T-helper 17 cell (primary cell): Measurements from ENCODE around the gene PLD5. TPM values are rescaled to one million over a fixed set of nuclear protein-coding genes. Genes with fewer than 3 reads are reported as not detected.

ENCODE experiments used
- ATAC-seq: fragments of 150-1000 bp; cut with Tn5 transposase; 2 replicates; pipeline ENCODE4 v1.10.0; 2021; ENCODE audit warnings: mild to moderate bottlenecking, moderate library complexity
- DNase-seq, 3 donors: peaks; one replicate each; pipeline versions ENCODE4 v3.0.0 to v3.0.0-alpha.2; 2020 to 2021
- H3K9me3 ChIP-seq: one replicate; pipeline ENCODE4 v1.7.0; 2013; ENCODE audit warnings: low read length, mild to moderate bottlenecking; ENCODE audit not compliant: control insufficient read depth, poor library complexity, severe bottlenecking
- H3K27ac Mint-ChIP-seq: one replicate; pipeline ENCODE4 v1.8.0; 2022; ENCODE audit warnings: mild to moderate bottlenecking, moderate library complexity, mixed read lengths
- H3K27me3 Mint-ChIP-seq: one replicate; pipeline ENCODE4 v1.8.0; 2022; ENCODE audit warnings: mixed read lengths
- H3K36me3 Mint-ChIP-seq: one replicate; pipeline ENCODE4 v1.8.0; 2022; ENCODE audit warnings: low read depth, mixed read lengths
- H3K4me1 Mint-ChIP-seq: one replicate; pipeline ENCODE4 v1.8.0; 2022; ENCODE audit warnings: mild to moderate bottlenecking, mixed read lengths
- H3K4me3 Mint-ChIP-seq: one replicate; pipeline ENCODE4 v1.8.0; 2022; ENCODE audit warnings: mild to moderate bottlenecking, moderate library complexity, mixed read lengths
- total RNA-seq, 4 donors: library from RNA in 2 of 4; stranded (reverse) in 2 of 4; gene quantifications; one replicate each; pipeline ENCODE4 v1.2.3 and lab custom pipeline; 2022 to 2026

The PLD5 gene
- total RNA-seq, 2 donors from 2014 or later: not detected

DNA sequence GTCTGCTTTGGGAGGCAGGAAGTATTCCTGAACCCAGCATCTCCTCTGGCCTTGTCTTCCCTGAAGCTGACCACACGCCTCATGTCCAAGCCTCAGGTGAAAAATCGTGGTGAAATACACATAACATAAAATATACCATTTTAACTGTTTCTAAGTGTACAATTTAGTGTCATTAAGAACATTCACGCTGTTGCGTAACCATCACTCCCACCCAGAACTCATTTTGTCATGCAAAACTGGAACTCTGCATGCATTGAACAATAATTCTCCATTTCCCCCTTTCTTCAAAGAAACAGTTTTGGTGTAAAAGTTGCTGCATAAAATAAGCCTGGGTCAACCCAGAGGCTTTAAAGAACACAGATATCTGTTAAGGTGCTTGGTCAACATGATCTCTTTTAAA is 93.5 kb downstream of the PLD5 start:
- Mint-ChIP-seq H3K27me3 (peaks cover 24% of the 10 kb centered on the region), H3K27ac (no peak overlapping the region), H3K36me3 (no peaks in the 10 kb centered on the region), H3K4me1 (no peaks in the 10 kb centered on the region), H3K4me3 (no peak overlapping the region)
- no peak for DNase-seq
- H3K9me3 ChIP-seq: no peaks in the 10 kb centered on the region
- no peak for ATAC-seq

DNA sequence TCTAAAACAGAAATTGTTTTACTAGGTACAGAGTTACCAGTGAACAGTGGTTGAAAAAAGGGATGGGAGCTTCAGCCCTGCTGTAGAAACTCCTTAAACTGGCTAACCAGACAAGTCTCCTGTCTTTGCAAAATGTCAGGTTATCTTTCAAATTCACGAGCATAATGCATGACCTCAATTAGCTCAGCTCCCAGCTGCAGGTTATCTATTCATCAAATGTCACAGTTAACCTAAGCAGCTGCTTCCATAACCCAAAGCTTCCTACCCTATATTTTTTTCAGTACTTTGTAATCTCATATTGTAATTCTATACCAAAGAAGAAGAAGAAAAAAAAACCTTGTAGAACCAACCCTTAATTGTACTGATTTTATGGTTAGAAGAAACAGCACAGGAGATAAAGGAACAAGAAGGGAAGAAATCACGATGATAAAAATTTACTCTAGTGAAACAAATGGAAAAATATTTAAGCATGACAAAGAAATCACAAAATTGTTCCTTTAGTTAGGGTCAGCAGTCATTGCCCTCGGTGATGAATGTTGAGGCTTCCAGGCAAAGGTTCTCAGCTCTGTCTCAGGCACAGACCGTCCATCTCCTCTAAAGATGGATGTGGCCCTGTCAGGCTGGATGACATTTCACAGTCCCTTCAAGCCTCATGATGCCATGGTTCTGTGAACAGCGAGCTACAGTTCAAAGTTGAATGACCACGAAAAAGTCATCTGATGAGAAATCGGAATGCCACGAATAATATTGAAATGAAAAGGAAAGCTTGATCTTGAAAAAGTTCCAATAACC is 95.9 kb downstream of the PLD5 start:
- ATAC-seq (no peak), DNase-seq (no peak)
- Mint-ChIP-seq H3K36me3 (no peaks in the 10 kb centered on the region), H3K27me3 (peaks cover 17% of the 10 kb centered on the region), H3K4me3 (no peak overlapping the region), H3K27ac (no peak overlapping the region), H3K4me1 (no peaks in the 10 kb centered on the region)
- no peaks in the 10 kb centered on the region for H3K9me3 ChIP-seq

DNA sequence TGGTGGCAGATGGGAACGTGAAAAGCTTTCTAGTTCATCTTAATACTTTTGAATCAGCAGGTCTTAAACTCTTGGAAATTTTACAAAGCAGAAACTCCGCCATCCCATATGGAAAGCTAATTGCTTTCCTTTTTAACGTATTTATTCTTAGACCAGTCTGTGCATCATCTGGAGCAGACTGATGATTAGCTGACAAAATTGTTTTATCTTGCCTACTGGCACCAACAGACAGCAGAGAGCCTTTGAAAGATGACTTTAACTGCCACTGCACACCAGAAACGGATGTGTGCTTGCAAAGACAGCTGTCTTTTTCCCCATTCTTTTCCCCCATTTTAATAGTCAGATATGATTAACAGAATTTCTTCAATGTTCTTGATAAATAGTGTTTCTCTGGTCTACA is 97.0 kb downstream of the PLD5 start:
- no peaks in the 10 kb centered on the region for H3K36me3 Mint-ChIP-seq
- no peak for ATAC-seq
- H3K9me3 ChIP-seq: no peaks in the 10 kb centered on the region
- no peak for DNase-seq
- H3K27ac Mint-ChIP-seq: no peak overlapping the region
- no peaks in the 10 kb centered on the region for H3K4me1 Mint-ChIP-seq
- H3K27me3 Mint-ChIP-seq: peaks cover 15% of the 10 kb centered on the region
- H3K4me3 Mint-ChIP-seq: no peak overlapping the region

DNA sequence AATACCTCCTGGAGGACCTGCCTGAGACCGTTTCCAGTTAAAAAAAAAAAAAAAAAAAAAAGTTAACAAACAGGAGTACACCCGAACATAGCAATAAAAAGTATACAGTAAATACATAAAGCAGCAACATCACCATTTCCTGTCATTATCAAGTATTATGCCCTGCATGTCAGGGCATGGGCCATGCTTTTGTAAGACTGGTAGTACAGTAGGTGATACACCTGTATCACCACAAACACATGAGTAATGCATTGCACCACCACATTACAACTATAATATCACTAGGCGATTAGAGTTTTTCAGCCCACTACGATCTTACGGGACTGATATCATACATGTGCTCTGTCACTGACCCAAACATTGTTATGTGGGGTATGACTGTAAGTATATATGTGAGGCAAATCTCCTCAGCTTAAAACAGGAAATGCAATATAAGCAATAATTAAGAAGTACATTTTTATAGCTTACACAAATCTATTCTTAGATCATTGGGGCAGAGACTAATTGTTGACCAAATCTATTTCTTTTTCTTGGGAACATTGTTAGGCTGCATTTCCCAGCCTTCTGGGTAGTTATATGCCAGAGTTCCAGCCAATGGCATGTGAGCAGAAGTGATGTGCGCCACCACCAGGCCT is 98.1 kb downstream of the PLD5 start:
- Mint-ChIP-seq H3K27me3 (peaks cover 9% of the 10 kb centered on the region), H3K27ac (no peak overlapping the region), H3K4me3 (no peak overlapping the region), H3K4me1 (no peaks in the 10 kb centered on the region), H3K36me3 (no peaks in the 10 kb centered on the region)
- ATAC-seq: no peak
- DNase-seq: no peak
- H3K9me3 ChIP-seq: no peaks in the 10 kb centered on the region

DNA sequence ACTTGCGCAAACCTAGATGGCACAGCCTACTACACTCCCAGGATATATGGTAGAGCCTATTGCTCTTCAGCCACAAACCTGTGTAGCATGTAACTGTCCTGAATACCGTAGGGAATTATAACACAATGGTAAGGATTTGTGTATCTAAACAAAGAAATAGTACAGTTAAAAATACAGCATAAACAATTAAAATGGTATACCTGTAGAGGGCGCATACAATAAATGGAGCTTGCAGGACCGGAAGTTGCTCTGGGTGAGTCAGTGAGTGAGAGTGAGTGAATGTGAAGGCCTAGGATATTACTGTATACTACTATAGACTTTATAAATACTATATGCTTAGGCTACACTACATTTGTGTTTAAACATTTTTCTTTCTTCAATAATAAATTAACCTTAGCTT is 99.3 kb downstream of the PLD5 start:
- DNase-seq (no peak), ATAC-seq (no peak)
- Mint-ChIP-seq H3K4me3 (no peak overlapping the region), H3K36me3 (no peaks in the 10 kb centered on the region), H3K4me1 (no peaks in the 10 kb centered on the region), H3K27ac (no peak overlapping the region), H3K27me3 (no peaks in the 10 kb centered on the region)
- H3K9me3 ChIP-seq: no peaks in the 10 kb centered on the region

- no peaks in the 10 kb centered on the region for H3K9me3 ChIP-seq
- no peak overlapping the region for H3K4me3 Mint-ChIP-seq
- H3K27me3 Mint-ChIP-seq: no peaks in the 10 kb centered on the region
- no peak for DNase-seq
- no peak overlapping the region for H3K27ac Mint-ChIP-seq
- H3K4me1 Mint-ChIP-seq: no peaks in the 10 kb centered on the region
- ATAC-seq: no peak
- no peaks in the 10 kb centered on the region for H3K36me3 Mint-ChIP-seq
Measured at GRCh38 chr1:242416657-242417056, 107.8 kb downstream of the PLD5 start.

- no peaks in the 10 kb centered on the region for H3K9me3 ChIP-seq
- Mint-ChIP-seq H3K4me3 (no peak overlapping the region), H3K4me1 (no peaks in the 10 kb centered on the region), H3K27ac (no peak overlapping the region), H3K36me3 (no peaks in the 10 kb centered on the region), H3K27me3 (no peaks in the 10 kb centered on the region)
- DNase-seq (no peak), ATAC-seq (no peak)
Measured at GRCh38 chr1:242412921-242413320, 111.6 kb downstream of the PLD5 start.

GRCh38 chr1:242411901-242412300 is 112.6 kb downstream of the PLD5 start:
- H3K9me3 ChIP-seq: no peaks in the 10 kb centered on the region
- Mint-ChIP-seq H3K27ac (no peak overlapping the region), H3K27me3 (no peaks in the 10 kb centered on the region), H3K4me3 (no peak overlapping the region), H3K4me1 (no peaks in the 10 kb centered on the region), H3K36me3 (no peaks in the 10 kb centered on the region)
- ATAC-seq (no peak), DNase-seq (no peak)

DNA sequence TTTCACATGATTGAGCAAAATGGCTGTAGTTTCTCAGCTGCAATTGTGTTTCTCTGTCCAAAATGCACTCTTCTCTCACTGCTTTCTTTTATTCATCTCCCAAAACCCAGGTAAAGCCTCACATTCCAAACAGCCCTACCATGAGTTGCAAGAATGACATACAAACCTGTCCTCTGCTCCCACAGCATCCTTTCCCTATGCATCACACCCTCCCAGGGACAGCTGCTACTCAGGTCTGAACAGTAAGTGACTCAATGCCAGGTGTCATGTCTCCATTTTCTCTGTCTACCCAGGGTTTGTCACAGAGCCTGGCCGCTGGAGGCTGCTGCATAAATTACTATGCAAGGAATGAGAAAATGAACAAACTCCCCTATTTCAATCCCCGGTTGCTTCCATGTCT is 118.5 kb downstream of the PLD5 start:
- Mint-ChIP-seq H3K4me1 (no peaks in the 10 kb centered on the region), H3K27ac (no peak overlapping the region), H3K36me3 (no peaks in the 10 kb centered on the region), H3K4me3 (no peak overlapping the region), H3K27me3 (no peaks in the 10 kb centered on the region)
- ATAC-seq (no peak), DNase-seq (no peak)
- H3K9me3 ChIP-seq: no peaks in the 10 kb centered on the region

DNA sequence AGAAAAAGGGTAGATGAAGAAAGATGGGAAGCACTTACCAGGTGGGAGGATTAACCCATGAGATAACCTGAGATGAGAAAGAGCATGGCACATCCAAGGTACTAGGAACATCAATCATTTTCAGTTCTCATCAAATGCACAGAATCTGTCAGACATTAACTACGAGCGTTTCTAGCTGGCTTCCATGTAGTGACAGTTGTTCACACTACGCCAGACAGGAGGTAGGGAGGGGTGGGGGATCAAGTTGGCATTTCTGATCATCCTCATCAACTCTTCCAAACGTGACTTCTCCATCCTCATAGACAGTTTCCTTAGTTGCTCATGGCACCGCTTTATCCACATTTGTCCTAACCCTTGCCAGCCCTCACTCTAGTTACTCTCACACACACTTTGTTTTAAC is 120.2 kb downstream of the PLD5 start:
- Mint-ChIP-seq H3K36me3 (no peaks in the 10 kb centered on the region), H3K4me3 (no peak overlapping the region), H3K27me3 (no peaks in the 10 kb centered on the region), H3K27ac (no peak overlapping the region), H3K4me1 (no peaks in the 10 kb centered on the region)
- DNase-seq (no peak), ATAC-seq (no peak)
- no peaks in the 10 kb centered on the region for H3K9me3 ChIP-seq

GRCh38 chr1:242402956-242403355 is 121.5 kb downstream of the PLD5 start:
- ATAC-seq (no peak), DNase-seq (no peak)
- no peak overlapping the region for H3K4me3 Mint-ChIP-seq
- no peak overlapping the region for H3K27ac Mint-ChIP-seq
- peaks cover 7% of the 10 kb centered on the region for H3K27me3 Mint-ChIP-seq
- H3K9me3 ChIP-seq: no peaks in the 10 kb centered on the region
- H3K36me3 Mint-ChIP-seq: no peaks in the 10 kb centered on the region
- H3K4me1 Mint-ChIP-seq: no peaks in the 10 kb centered on the region

GRCh38 chr1:242401937-242402336 is 122.6 kb downstream of the PLD5 start:
- Mint-ChIP-seq H3K4me3 (no peak overlapping the region), H3K27me3 (peaks cover 10% of the 10 kb centered on the region), H3K4me1 (no peaks in the 10 kb centered on the region), H3K27ac (no peak overlapping the region), H3K36me3 (no peaks in the 10 kb centered on the region)
- ATAC-seq: no peak
- DNase-seq: no peak
- H3K9me3 ChIP-seq: no peaks in the 10 kb centered on the region

GRCh38 chr1:242398351-242398750 is 126.1 kb downstream of the PLD5 start:
- no peak for ATAC-seq
- no peaks in the 10 kb centered on the region for H3K4me1 Mint-ChIP-seq
- H3K27ac Mint-ChIP-seq: no peak overlapping the region
- H3K9me3 ChIP-seq: no peaks in the 10 kb centered on the region
- no peak overlapping the region for H3K4me3 Mint-ChIP-seq
- DNase-seq: no peak
- H3K27me3 Mint-ChIP-seq: peaks cover 10% of the 10 kb centered on the region
- H3K36me3 Mint-ChIP-seq: no peaks in the 10 kb centered on the region

- DNase-seq (no peak), ATAC-seq (no peak)
- H3K9me3 ChIP-seq: no peaks in the 10 kb centered on the region
- Mint-ChIP-seq H3K27me3 (no peaks in the 10 kb centered on the region), H3K27ac (no peak overlapping the region), H3K4me1 (no peaks in the 10 kb centered on the region), H3K4me3 (no peak overlapping the region), H3K36me3 (no peaks in the 10 kb centered on the region)
Measured at GRCh38 chr1:242391896-242392295, 132.6 kb downstream of the PLD5 start.
